NCI-H1092 treated with DMSO at 0.1 percent for 48 hours (cell line): Measurements from ENCODE around the gene DUSP1.
A peak's percentile ranks its signal among the peaks of the same experiment; 100 is the strongest.

Source experiments
- DNase-seq: peaks from one replicate; lab custom pipeline; 2025; lab: John Stamatoyannopoulos, UW

Gene DUSP1

DNA sequence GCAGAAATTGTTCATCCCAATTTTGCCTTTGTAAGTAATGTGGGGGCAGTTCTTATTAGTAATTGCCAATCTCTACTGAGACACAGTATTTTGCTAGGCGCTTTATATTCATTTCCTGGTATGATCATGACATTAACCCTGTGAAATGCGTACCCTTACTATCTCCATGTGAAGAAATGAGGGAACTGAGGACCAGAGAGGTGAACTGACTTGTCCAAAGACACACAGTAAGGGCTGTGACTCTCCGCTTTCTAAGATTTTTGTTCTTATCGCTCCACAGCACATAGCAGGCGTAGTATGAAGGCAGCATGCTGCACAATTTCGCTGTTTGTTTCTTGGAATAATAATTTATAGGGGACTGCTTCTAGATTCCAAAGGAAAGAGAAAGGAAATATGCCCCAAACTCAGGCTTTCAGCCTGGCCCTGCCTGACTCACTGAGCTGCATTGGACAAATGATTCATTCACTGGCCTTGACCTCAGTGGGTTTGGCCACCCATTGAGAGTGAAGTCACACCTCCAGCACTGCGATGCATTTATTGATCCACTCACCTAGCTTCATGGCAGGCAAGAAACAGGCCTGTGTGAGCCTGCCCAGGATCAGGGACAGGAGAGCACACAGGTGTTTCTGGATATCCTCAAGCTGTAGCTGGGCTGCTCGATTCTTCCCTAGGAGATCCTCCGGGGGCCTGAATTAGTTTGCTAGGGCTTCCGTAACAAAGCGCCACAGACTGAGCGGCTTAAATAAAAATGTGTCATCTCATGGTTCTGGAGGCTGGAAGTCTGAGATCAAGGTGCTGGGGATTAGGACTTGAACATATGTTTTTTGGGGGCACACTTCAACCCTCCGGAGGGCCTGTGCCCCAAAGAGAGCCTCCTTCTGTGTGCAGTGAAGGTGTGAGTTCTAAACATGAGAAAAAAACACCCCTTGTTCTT, 7.2 kb upstream of the DUSP1 start:
- DNase-seq = no peak

DNA sequence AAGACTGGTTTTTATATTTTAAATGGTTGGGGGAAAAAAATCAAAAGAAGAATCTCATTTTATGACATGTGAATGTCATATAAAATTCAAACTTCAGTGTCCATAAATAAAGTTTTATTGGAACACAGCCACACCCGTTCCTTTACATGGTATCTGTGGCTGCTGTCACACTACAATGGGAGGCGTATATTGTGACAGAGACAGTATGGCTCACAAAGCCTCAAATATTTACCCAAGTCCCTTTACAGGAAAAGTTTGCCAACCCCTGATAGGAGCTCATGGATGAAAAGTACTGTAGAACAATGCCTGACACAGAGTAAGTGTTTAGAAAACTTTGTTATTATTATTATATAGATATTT, 5.2 kb upstream of the DUSP1 start:
- DNase-seq = no peak

GRCh38 chr5:172775326-172776234, 4.6 kb upstream of the DUSP1 start:
- DNase-seq = no peak

GRCh38 chr5:172774561-172775315, 3.7 kb upstream of the DUSP1 start:
- DNase-seq = no peak

DNA sequence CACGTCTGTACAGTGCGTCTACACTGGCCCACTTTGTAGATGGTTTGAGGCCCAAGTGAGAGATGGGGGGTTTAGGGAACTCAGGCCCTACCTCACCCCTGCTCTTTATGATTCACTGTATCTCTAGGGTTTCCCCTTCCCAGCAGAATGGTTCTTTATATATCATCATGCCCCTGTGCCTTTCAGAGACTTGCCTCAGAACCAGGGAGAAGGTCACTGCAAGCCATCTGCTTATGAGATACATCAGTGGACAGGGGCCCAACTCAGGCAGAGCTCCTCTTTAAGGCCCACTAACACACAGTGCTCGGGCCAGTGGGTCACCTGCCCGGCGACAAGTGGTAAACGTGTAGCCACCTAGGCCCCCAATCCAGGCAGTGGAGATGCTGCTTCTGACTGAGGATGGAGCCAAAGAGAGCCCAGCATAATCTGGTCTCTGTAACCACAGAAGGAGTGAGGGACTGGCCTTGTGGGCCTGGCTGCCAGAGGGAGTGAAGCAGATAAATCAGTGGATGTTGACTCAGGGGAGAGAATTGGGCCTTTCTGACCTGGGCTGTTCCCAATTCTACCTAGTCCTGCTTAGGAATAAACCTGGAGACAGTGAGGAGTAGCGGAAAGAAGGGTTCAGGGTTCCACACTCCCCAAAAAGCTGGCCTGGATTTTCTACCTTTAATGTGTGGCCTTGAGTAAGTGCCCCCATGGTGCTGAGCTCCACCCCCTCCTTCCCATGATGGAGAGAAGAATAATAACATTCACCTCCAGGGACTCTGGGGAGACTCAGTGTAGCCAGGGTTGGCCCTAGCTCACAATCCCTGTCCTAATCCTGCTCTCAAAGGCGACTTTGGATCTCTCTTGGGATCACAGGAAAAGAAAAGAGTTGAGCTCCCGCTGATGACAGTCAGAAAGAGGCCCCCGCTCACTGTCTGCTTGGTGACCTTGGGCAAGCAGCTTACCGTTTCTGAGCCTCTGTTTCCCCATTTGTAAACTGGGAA, 2.8 kb upstream of the DUSP1 start:
- no peak for DNase-seq

- peak; percentile 68 for DNase-seq
These were observed 1.3 kb upstream of the DUSP1 start for GRCh38 chr5:172772112-172772906.

DNA sequence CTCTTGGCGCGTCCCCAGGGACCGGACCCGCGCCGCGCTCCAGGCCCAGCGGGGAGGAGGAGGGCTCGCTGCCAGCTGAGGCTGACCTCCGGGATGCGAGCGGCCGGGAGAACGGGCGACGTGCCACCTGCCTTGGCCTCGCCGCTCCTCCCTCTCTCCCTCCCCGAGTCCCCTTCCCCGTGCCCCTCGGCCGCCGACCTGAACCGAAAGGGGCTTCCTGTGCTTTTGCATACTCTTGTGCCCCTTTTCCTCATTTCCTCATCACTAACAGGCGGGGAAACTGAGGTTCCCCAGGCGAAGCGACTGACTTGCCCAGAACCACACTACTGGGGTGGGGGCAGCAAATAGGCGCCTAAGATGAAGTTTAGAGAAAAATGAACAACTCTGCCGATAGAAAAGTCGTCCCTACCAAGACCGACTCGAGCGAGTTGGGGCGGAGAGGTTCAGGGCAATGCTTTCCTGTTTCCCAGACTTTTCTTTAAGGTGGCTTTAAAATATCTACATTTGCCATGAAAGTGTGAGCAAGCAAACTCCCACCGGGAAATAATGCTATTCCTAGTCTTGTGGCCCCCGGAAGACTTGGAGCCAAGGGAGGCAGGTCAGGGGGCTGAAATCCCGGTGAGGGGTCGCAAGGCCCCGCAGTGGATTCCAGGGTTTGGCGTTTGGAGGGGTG, 580 bp upstream of the DUSP1 start:
- peak; percentile 68 for DNase-seq

DNA sequence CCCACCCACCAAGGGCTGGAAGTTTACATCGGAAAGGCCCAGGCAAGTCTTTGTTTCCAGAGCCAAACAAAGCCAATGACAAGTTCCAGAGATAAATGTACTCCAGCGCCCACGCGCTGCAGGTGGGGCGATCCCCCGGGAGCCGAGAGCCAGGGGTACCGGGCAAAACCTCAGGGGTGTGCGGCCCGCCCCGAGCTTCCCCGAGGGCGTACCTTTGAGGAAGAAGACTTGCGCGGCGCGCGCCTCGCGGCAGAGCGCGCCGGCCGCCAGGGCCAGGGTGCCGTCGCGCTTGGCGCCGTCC, 671 bp downstream of the DUSP1 start:
- DNase-seq = peak; percentile 56

- DNase-seq = peak; percentile 10
These were observed 1.2 kb downstream of the DUSP1 start for GRCh38 chr5:172769616-172770373.

GRCh38 chr5:172769342-172769615, 1.7 kb downstream of the DUSP1 start:
- DNase-seq = no peak

DNA sequence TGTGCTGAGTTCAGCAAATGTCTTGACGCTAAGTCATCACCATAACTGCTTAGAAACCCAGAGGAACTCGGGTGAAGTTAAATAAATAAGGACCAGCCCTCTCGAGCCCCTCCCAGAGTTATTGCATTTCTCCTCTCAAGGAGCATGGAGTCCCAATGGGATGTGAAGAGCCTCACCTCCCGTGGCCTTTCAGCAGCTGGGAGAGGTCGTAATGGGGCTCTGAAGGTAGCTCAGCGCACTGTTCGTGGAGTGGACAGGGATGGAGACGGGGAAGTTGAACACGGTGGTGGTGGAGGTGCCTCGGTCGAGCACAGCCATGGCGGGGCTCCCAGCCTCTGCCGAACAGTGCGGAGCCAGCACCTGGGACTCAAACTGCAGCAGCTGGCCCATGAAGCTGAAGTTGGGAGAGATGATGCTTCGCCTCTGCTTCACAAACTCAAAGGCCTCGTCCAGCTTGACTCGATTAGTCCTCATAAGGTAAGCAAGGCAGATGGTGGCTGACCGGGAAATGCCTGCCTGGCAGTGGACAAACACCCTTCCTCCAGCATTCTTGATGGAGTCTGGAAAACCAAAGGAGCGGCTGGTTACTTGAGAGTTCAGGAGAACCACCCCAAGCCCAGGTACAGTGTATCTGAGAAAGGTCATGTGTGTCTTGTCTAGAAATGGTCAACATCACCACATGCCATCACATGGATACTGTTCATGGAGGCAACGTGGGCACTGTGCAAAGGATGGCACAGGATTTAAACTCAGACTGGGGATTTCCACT, 2.2 kb downstream of the DUSP1 start:
- DNase-seq = no peak

- DNase-seq = no peak
These were observed 2.9 kb downstream of the DUSP1 start for GRCh38 chr5:172768098-172768572.

DNA sequence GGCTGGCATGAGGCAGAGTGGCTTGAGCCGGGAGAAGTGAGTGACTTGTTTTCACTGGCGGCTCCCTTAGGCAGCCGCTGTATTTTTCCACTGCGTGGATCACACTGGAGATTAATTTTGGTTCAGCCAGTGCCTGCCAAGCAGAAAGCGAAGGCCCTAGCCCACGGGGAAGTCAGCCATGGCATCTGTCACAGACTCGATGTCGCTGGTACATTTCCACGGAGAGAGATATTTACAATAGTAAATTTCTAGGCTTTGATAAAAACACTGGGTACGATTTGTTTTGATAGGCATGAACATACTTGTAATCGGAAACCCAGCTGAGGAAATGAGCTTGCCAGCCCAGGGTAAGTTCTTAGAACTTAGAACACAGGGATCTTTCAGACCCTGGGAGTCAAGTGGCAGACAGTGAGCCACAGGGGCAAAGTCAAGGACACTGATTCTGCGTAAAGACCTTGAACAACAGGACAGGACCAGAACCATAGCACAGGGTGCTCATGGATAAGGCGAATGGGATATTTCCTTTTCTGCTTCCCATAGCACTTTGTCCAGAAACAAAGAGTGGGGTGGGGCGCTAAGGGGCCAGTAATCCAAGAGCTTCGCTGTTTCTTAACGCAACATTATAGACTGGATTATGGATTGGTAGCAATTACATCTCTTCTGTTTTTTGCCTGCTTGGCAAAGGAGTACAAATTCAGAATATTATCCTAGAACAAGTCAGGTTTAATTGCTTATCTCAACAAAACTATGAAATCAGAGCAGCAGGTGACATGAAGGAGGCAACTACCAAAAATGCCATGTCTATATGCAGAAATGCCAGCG, 4.5 kb downstream of the DUSP1 start:
- DNase-seq = peak; percentile 2

DNA sequence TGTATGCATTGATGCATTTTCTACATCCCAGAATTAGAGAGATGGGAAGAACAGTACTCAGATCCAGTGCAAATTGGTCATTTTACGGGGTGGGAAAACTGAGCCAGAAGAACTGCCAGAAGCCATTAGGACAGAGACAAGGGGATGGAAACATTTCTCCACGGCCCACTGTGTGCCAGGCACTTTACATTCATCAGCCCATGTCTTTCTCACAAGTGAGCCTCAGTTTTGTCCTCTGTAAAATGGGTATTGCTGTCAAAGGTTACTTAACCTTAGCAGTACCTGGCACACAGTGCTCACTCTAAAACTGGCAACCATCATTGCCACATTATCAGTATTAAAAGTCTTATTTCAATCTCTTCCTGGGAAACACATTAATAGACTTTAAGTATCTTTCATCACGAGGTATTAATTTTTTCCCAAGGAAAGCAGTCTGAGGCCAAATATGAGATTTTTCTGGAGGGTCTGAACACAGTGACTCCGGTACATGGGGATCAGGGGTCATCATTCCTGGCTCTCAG, 5.2 kb downstream of the DUSP1 start:
- DNase-seq = no peak

- peak; percentile 85 for DNase-seq
These were observed 5.9 kb downstream of the DUSP1 start for GRCh38 chr5:172764861-172765765.

DNA sequence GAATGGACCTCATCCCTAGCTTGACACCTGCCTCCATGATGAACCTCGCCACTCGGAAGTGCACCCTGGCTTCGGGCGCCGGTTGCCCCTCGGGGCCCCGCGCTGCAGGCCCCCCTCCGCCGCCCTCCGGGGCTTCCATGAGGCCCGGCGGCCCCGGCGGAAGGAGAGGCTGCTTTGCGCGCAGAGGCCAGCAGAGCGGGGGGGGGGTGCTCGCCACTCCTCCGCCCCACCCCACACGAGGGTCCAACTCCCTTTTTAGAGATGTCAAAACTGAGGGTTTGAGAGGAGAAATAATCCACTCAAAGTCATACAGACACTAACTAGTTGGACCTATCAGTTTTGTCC, 7.9 kb downstream of the DUSP1 start:
- DNase-seq = no peak
